Loucy (cell line): ENCODE measurements around the gene LY86.

Experiments used
- H2AFZ ChIP-seq: fragments of 200-600 bp; sonication (generic); 2 replicates; pipeline ENCODE4 v1.6.0; 2016; ENCODE audit warnings: antibody characterized with exemption, mild to moderate bottlenecking, low read length, moderate library complexity
- H3F3A ChIP-seq: fragments of 200-600 bp; 2 replicates; pipeline ENCODE4 v1.6.0; 2016; ENCODE audit warnings: antibody characterized with exemption, low read depth, mild to moderate bottlenecking
- H3K27me3 ChIP-seq: fragments of 200-600 bp; sonication (generic); 2 replicates; pipeline ENCODE4 v1.6.1; 2014; ENCODE audit warnings: low read length, mild to moderate bottlenecking; ENCODE audit not compliant: insufficient read depth, poor library complexity, severe bottlenecking
- H3K36me3 ChIP-seq: fragments of 200-600 bp; sonication (generic); 2 replicates; pipeline ENCODE4 v1.6.1; 2016; ENCODE audit warnings: low read length; ENCODE audit not compliant: insufficient read depth
- H3K4me1 ChIP-seq: fragments of 200-600 bp; sonication (generic); 2 replicates; pipeline ENCODE4 v1.5.1; 2014; ENCODE audit warnings: low read length, mild to moderate bottlenecking; ENCODE audit not compliant: insufficient read depth, poor library complexity, severe bottlenecking
- H3K4me2 ChIP-seq: fragments of 200-600 bp; sonication (generic); 2 replicates; pipeline ENCODE4 v1.6.0; 2014; ENCODE audit warnings: antibody characterized with exemption, low read length, low read depth, mild to moderate bottlenecking; ENCODE audit not compliant: poor library complexity, severe bottlenecking
- H3K4me3 ChIP-seq: fragments of 200-600 bp; sonication (generic); 2 replicates; pipeline ENCODE4 v1.5.1; 2014; ENCODE audit warnings: low read length, mild to moderate bottlenecking, mixed read lengths; ENCODE audit not compliant: poor library complexity, severe bottlenecking
- H3K79me2 ChIP-seq: fragments of 200-600 bp; sonication (generic); 2 replicates; pipeline ENCODE4 v1.6.1; 2014; ENCODE audit warnings: low read length; ENCODE audit not compliant: insufficient read depth
- H3K9ac ChIP-seq: fragments of 200-600 bp; sonication (generic); 2 replicates; pipeline ENCODE4 v1.6.0; 2014; ENCODE audit warnings: mild to moderate bottlenecking, low read depth, low read length, moderate library complexity; ENCODE audit not compliant: poor library complexity, severe bottlenecking
- H3K9me2 ChIP-seq: fragments of 200-600 bp; sonication (generic); replicated peaks from 2 replicates; pipeline ENCODE4 v1.6.1; 2016; ENCODE audit warnings: low read depth, low read length, mixed read lengths
- H3K9me3 ChIP-seq: fragments of 200-600 bp; sonication (generic); 2 replicates; pipeline ENCODE4 v1.6.1; 2014; ENCODE audit warnings: mild to moderate bottlenecking, antibody characterized with exemption, low read length, low read depth; ENCODE audit not compliant: insufficient read depth
- H4K20me1 ChIP-seq: fragments of 200-600 bp; sonication (generic); 2 replicates; pipeline ENCODE4 v1.6.0; 2014; ENCODE audit warnings: antibody characterized with exemption, low read length, mild to moderate bottlenecking; ENCODE audit not compliant: insufficient read depth, poor library complexity, severe bottlenecking
- EZH2phosphoT487 ChIP-seq: fragments of 200-600 bp; IDR thresholded peaks from 2 replicates; pipeline ENCODE4 v1.6.1; 2018; ENCODE audit warnings: antibody characterized with exemption, mild to moderate bottlenecking, moderate library complexity, borderline replicate concordance
- TF ChIP-seq, protein P1 (sequence below): fragments of 200-600 bp; sonication (generic); conservative IDR thresholded peaks from 2 replicates; pipeline ENCODE4 v1.5.1; 2014; ENCODE audit warnings: mild to moderate bottlenecking, antibody characterized with exemption, low read length

LY86 gene

DNA sequence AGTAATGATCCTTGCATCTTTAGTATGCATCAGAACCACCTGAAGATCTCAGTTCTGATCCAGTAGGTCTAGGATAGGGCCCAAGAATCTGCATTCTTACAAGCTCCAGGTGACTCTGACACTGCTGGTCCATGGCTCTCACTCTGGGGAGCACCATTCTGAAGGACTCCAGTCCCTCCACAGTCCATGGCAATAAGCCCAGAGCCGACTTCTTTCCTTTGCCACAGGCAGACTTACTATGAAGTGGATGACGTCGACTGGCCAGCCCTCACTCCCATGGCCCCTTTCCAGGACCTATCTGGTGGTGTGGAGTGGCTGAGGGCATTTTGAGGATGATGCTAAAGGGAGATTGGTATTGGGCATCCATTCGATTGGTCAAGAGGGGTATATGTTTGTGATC lies 21.8 kb upstream of the LY86 start:
- H3K79me2 ChIP-seq: no peaks in the 10 kb centered on the region
- no peak overlapping the region for H3K9ac ChIP-seq
- TF ChIP-seq, protein P1, sequence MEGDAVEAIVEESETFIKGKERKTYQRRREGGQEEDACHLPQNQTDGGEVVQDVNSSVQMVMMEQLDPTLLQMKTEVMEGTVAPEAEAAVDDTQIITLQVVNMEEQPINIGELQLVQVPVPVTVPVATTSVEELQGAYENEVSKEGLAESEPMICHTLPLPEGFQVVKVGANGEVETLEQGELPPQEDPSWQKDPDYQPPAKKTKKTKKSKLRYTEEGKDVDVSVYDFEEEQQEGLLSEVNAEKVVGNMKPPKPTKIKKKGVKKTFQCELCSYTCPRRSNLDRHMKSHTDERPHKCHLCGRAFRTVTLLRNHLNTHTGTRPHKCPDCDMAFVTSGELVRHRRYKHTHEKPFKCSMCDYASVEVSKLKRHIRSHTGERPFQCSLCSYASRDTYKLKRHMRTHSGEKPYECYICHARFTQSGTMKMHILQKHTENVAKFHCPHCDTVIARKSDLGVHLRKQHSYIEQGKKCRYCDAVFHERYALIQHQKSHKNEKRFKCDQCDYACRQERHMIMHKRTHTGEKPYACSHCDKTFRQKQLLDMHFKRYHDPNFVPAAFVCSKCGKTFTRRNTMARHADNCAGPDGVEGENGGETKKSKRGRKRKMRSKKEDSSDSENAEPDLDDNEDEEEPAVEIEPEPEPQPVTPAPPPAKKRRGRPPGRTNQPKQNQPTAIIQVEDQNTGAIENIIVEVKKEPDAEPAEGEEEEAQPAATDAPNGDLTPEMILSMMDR: no peak
- no peak for TF ChIP-seq EZH2phosphoT487
- H3K4me3 ChIP-seq: no peak overlapping the region
- H2AFZ ChIP-seq: no peak overlapping the region
- H3K27me3 ChIP-seq: peaks cover 45% of the 10 kb centered on the region
- H3K4me2 ChIP-seq: no peak overlapping the region
- H4K20me1 ChIP-seq: no peaks in the 10 kb centered on the region
- H3K36me3 ChIP-seq: no peaks in the 10 kb centered on the region
- no peaks in the 10 kb centered on the region for H3K9me3 ChIP-seq
- H3F3A ChIP-seq: no peaks in the 10 kb centered on the region
- H3K9me2 ChIP-seq: no peaks in the 10 kb centered on the region
- no peaks in the 10 kb centered on the region for H3K4me1 ChIP-seq

DNA sequence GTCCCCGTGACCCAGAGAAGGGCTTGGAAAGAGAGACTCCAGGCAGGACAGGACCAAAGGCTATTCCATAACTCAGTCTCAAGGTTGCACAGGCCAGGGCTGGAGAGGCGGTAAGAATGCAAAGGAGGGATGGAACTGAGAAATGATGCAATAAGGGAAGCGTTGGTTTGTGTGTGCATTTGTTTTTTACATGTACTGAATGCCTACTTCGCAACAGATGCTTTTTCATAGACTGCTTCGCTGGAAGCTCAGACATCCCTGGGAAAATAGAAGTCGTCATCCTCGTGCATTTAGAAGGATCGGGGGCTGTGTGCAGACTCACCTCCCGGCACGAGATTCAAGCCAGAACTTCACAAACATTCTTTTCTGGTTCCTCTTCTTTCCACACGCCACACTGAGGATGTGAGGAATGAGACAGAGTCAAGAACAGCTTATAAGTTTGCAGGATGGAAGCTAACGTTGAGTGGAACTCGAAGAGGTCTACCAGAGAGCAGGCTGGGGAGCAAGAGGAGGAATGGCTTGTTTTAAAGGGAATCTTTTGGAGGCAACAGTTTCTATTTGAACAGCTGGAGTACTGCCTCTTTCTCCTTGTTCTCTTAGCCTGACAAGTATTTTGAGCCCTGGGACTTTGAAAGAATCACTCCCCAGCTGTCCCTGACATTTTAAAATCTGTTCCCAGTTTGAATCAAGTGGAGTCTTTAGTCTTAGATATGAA lies 19.3 kb upstream of the LY86 start:
- no peak overlapping the region for H3K4me3 ChIP-seq
- H3K27me3 ChIP-seq: peaks cover 70% of the 10 kb centered on the region
- no peaks in the 10 kb centered on the region for H3K4me1 ChIP-seq
- H3K9me3 ChIP-seq: peaks cover 6% of the 10 kb centered on the region; the same call in 1 of the 2 replicates
- no peaks in the 10 kb centered on the region for H3K36me3 ChIP-seq
- no peak overlapping the region for H2AFZ ChIP-seq
- H3K9ac ChIP-seq: no peak overlapping the region
- H4K20me1 ChIP-seq: no peaks in the 10 kb centered on the region
- no peaks in the 10 kb centered on the region for H3K9me2 ChIP-seq
- H3K79me2 ChIP-seq: no peaks in the 10 kb centered on the region
- no peaks in the 10 kb centered on the region for H3F3A ChIP-seq
- TF ChIP-seq EZH2phosphoT487: no peak
- TF ChIP-seq, protein P1: no peak
- no peak overlapping the region for H3K4me2 ChIP-seq

DNA sequence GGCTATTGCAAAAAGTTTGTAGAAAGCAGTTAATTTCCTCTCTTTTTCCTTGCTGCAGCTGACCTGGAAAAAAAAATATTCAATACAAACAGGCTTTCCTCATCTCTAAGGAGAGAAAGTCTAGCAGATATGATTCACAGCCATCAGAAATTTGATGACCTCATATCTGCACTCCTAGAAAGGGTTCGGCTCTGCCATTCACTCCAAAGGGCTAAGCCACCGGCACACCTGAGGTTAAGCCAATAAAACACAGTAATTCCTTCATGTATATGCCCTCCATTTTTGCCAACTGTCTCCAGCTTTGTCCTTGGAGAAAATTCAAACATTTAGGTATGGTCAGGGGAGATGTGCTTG lies 18.7 kb upstream of the LY86 start:
- H3F3A ChIP-seq: no peaks in the 10 kb centered on the region
- TF ChIP-seq, protein P1: no peak
- TF ChIP-seq EZH2phosphoT487: no peak
- no peak overlapping the region for H3K4me2 ChIP-seq
- H4K20me1 ChIP-seq: no peaks in the 10 kb centered on the region
- peaks cover 73% of the 10 kb centered on the region for H3K27me3 ChIP-seq
- peaks cover 6% of the 10 kb centered on the region; the same call in 1 of the 2 replicates for H3K9me3 ChIP-seq
- no peak overlapping the region for H3K9ac ChIP-seq
- H3K36me3 ChIP-seq: no peaks in the 10 kb centered on the region
- H2AFZ ChIP-seq: no peak overlapping the region
- H3K4me1 ChIP-seq: no peaks in the 10 kb centered on the region
- H3K79me2 ChIP-seq: no peaks in the 10 kb centered on the region
- H3K9me2 ChIP-seq: no peaks in the 10 kb centered on the region
- H3K4me3 ChIP-seq: no peak overlapping the region
